HG02759 (cell line): ENCODE data around the gene CASP3.

Experiments
- ATAC-seq: cut with Tn5 transposase; IDR thresholded peaks from one replicate; pipeline ENCODE4 v1.9.1; 2021; ENCODE audit warnings: mild to moderate bottlenecking, moderate library complexity; ENCODE audit not compliant: unreplicated experiment

Gene CASP3

DNA sequence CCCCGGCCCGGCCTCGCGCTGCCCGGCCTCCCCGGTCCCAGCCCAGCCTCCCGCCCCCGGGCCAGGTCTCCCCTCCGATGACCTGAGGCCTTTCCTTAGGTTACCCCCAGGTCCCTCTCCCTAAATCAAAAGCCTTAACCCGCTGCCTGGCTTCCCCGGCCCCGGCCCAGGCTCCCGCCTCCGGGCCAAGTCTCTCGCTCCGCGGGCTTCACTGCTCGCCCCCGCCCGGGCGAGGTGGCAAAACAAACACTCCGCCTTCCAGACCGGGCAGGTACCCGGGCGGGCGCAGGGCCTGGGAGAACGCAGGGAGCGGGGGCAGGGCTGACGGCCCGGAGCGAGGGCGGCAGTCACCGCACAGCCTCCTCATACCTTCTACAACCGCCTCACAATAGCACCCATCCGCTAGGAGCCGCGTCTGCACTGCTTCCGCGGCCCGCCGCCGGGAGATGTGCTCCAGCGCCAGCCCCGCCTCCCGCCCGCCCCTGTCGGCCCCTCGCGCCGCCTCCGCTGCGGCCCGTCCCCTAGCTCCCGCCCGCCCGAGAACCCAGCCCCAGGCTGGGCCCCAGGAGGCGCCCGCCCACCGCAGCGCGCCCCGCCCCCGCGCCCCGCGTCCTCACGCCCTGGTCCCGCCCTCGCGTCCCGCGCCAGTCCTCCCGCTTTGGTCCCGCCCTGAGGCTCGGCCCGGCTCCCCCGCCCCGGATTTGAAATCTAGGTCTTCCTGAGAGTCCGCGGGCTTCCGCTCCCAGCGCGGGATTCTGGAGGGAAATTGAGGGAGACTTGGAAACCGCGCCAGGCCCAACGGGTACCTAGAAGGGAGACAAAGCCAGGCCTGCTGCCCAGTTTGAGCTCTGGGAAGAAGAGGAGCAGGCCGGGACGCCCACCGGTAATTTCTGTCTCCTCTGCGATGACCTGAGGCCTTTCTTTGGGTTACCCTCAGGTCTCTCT, at the start of gene CASP3, which contains the start of gene PRIMPOL:
CASP3 (minus strand) TSS at position 422 of the 945 bp plus-strand sequence. CDS start 10,994 bp downstream, outside the sequence.
PRIMPOL (plus strand) TSS at position 713 of the 945 bp plus-strand sequence. CDS start 7,403 bp downstream, outside the sequence.
- ATAC-seq: peak; percentile 89

DNA sequence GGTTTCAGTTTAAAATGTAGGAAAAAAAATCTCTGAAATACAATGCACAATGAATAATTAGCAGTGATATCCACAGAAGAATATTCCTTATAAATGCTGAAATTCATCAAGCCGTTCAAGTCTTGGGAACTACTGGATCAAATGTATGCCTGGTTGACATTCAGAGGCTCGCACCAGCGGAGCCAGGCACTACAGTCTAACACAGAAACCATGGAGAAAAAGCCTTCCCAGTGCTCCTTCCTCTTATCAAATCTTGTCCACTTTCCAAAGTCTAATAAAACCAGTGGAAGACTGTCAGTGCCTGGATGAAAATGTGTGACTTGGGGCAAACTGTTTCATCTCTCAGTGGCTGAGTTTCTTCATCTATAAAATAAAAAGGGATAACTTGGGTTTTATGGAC, 48.7 kb upstream of the CASP3 start:
- ATAC-seq: no peak

DNA sequence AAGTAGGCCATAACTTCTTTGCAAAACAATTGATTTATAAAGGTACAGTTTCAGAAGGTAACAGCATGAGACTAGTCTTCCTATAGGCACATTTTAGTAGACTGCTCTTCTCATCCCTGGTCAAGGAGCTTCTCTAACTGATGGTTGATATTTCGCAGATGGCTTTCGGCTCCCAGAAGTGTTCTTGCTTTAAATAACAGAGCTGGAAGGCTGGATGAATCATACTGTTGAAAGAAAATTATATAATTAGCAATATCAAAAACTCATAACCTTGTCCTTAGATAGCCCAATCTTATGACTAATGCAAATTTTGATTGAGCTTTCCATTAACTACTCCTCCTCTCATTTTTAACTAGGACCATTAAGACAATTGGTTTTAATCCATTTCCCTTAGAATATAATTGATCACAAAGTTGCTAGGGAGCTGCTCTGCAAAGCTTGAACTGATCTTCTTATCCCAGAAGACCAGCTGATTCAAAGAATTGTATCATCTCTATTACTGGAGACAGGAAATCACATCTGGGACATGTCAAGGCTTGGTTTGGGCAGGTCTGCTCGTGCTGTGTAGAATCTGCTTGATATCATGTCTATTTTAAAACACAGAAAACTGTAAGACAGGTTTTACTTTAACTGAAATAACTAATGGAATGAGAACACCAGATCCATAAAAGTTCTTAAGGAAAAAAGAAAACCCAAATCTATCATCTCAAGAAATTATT, 46.1 kb upstream of the CASP3 start:
- no peak for ATAC-seq

DNA sequence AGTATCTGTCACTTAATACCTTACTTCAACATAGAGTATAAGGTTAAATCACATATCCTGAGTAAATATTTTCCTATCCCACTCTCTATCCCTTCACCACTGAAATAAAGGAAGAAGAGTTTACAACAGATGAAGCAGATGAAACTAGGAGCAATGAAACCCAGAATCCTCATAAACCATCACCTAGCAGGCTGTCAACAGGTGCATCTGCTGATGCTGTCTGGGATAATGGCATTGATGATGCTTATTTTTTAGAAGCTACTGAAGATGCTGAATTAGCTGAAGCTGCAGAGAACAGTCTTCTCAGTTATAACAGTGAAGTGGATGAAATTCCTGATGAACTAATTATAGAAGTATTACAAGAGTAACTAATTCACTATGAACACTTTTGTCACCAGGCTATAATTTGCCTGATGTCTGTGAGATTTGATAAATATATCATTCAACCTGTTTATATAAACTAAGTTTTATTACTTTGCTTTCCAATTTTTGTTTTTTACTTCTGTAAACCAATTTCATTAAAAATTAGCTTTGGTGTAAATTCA, 45.2 kb upstream of the CASP3 start:
- ATAC-seq: no peak

DNA sequence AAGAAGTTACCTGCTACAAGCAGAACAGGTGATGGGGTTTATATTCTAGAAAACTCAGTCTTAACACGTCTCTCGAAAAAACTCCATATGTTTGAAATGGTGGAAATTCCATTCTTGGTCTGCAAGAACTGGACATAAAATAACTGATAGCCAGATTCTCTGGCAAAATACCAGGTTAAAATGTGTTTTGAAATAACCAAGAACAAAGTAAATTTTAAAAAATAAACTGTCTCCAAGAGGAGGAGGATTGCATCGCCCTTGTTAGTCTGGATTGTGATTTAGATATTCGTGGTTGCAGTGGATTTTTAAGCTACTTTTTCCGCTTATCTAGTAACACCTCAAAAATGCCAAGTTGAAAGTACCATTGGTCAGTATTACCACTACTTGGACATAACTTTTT, 43.8 kb upstream of the CASP3 start:
- no peak for ATAC-seq

DNA sequence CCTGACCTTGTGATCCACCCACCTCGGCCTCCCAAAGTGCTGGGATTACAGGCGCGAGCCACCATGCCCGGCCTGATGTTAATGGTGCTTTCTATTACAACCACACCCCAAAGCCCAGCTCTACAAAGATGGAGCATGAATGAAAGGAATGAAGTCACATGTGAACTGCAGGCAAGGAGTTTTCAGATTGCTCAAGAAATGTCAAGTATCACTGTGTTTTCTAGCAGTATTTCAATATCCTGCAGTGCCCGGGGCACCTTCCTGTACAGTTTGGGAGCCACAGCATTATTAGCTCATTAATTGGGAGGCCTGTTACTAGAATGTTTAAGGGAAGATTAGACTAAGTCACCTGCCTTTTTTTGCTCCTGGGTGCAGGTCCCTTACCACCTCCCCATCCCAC, 40.4 kb upstream of the CASP3 start:
- no peak for ATAC-seq

DNA sequence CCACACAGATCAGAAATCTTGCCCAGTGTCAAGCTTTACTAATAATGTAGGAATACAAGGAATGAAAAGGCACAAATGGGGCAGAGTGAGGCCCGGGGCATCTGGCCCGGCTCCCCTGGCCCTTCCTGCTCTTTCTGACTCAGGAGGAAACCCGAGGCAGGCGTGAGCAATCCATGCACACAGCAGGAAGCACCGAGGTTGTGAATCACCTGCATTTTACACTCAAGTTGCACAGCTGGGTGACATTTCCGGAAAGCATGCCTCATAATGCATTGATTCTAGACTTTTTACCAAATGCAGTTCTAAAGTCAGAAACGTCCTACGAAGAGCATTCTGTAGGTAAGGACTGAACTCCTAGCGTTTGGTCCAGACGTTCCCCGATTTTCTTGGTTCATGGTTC, 39.2 kb upstream of the CASP3 start:
- ATAC-seq: no peak

DNA sequence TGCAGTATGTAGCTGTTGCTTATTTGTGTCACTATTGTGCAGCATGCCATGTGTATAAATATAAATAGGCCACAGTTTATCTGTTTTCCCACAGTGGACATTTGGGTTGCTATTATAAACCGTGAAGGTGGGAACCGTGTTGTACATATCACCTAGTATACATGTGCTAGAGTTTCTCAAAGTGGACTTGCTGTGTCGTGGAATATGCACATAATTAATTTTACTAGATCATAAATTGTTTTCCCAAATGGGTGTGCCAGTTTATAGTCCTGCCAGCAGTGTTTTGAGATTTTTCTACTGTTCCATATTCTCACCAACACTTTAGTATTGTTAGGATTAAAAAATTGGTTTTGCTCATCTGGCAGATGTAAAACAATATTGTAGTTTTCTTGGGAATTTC, 38.8 kb upstream of the CASP3 start:
- no peak for ATAC-seq

DNA sequence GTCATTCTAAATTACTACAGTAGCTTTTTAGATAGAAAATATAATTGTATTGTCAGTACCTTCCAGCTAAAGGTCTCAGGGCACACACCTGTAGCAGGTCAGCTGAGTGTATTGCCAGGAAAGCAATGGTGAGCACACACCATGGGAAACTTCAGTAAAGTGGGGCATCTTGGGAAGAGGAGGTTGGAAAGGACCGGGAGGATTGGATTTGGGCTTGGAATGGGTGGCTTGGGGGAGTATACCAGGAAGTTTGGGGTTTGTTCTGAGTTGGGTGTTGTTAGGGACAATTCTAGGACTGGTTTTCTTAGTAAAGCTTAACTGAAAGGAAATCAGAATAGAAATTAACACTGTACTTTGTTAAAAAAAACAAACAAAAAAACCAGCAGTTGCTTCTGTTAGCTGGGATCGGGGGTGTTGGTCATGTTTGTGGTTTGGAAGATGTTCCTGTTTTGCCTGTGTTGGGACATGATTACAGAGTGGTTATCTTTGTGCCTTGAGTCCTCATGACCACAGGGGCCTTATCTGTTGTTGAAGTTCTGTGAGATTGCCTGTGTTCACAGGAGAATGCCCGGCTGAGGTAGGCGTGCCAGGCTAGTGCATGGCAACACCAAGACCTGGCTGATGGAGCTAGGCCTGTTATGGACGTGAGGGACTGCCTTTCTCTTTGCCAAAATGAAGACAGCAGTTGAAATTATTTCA, 35.4 kb upstream of the CASP3 start:
- ATAC-seq: no peak

DNA sequence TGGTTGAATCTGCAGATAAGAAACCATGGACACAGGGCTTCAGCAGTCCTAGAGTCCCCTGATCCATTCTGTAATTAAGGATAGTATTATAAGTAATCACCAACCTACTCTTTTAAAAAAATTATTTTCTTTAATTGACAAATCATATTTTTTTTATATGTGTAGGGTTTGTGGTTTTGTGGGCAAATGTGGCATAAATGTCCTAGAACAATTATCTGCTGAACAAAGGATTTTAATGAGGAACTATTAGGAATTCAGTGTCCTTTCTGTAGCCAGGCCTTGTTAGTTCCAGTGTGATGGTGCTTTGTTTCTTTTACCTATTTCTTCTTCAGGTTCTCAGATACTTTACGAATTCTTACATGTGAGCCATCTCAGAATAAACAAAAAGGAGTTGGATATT, 32.7 kb upstream of the CASP3 start:
- ATAC-seq: no peak

DNA sequence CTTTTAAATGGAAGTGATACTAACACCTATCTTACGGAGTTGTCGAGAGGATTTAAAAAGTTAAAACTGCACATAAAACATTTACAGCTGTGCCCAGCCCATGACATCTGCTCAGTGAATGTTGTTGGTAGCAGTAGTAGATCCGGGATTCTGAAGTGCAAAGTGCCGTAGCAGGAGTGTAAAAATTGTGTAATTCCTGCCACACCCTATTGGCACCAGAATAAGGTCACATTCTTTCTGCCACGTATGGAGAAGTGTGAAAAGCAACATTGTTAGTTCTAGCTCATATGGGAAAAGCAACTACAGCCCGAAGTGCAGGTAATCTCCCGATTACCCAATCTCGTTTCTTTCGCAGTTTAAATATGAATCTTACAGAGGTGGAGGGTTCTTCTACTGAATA, 31.5 kb upstream of the CASP3 start:
- no peak for ATAC-seq

DNA sequence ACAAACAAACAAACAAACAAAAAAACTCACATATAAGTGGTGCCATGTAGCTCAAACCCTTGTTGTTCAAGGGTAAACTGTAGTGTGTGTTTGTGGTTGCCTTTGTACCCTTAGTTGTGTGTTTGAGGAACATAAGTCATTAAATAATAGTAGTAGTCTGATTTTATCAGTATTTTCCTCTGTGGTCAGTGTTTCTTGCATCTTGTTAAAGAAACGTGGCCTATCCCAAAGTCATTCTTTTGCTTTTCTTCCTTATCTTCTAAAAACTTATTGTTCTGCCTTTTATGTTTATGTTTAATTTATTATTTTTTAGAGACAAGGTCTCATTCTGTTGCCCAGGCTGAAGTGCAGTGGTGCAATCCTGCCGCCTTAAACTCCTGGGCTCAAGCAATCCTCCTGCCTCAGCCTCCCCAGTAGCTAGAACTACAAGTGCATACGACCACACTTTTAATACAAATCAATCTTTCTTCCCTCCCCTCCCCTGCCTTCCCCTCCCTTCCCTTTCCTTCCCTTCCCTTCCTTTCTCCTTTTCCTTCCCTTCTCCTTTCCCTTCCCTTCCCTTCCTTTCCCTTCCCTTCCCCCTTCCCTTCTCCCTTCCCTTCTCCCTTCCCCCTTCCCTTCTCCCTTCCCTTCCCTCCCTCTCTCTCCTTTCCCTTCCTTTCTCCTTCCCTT, 26.7 kb upstream of the CASP3 start:
- no peak for ATAC-seq

DNA sequence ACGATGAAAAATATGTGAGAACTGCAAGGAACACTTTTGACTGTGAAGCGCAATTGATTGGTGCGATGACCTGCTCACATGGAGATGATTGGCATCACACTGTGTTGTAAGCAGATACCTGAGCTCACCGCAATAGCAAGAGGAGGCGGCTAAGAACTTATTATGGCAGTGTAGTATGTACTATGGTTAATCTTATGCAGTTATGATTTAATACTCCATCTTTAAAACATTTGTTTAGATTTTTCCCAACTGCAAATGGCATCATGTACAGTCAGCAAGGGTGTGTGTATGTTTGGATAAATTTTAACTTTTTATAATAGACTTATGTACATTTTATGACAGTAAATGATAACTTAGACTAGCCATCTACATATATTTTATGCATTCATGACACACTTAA, 25.8 kb upstream of the CASP3 start:
- no peak for ATAC-seq

DNA sequence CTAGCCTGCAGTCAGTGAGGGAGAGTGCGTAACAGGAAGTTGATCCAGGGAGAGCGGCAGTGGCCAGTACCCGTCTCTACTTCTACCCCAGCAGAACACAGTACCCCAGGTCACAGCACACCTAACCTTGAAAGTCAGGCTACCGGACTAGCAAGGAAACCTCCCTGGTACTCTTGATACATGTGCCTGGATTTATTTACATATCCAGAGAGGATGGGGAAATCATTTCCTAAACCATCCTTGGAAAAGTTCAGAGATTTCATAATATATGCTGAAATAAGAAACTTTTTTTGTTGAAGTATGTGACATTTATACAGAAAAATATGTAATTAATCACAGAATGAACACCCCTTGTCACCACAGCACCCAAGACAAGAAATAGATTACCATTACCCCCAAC, 24.8 kb upstream of the CASP3 start:
- ATAC-seq: no peak

DNA sequence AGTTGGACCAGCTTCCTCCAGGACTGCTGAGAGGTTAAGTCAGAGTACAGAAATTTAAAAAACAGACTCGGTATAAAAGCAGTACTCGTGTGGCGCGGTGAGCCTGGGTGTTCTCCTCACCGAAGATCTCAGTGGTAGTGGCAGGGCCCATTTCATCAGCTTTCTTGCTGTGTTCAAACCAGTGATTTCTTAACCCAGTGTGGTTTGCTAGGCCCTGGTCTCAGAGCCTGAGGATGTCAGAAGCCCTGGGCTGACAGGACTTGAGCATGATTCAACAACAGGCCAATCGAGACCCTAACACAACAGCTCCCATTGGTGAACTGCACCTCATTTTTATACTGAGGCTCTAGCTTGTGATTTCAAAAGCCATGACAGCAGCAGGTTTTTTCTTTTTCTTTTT, 23.5 kb upstream of the CASP3 start:
- ATAC-seq: no peak

DNA sequence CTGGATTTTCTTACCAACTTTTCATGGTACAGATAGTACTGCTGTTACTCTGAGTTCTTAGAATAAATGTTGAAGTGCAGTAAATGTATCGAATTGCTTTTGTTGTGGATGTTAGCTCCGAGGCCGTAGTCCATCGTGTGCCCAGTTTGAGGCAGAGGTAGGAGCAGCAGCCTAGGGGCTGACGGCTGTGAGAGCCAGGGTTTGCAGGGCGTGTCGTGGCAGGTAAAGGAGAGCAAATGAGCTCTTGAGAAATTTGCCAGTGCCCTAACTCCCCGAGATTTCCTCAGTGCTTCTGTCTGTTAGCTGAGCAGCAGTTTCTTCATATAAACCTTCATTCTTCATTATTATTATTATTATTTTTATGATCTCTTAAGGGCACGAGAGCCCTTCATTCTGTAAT, 21.9 kb upstream of the CASP3 start:
- ATAC-seq: no peak

DNA sequence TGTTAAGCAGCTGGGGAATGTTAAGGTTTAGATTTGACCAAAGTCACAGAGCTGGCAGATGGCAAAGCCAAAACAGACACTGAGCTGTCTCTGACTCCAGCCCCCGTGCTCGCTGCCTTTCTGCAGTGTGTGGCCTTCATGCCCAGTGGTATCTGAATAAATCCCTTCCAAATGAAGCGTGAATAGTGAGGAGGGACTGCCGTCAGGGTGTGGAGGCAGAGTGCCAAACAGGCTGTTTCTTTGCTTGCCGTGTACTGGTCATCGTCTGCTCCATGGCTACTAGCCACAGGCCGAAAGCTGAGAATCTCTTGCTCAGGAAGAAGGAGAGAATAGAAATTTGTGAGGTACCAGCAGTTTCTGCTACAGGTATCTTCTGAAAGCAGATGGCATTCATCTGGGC, 20.0 kb upstream of the CASP3 start:
- no peak for ATAC-seq

DNA sequence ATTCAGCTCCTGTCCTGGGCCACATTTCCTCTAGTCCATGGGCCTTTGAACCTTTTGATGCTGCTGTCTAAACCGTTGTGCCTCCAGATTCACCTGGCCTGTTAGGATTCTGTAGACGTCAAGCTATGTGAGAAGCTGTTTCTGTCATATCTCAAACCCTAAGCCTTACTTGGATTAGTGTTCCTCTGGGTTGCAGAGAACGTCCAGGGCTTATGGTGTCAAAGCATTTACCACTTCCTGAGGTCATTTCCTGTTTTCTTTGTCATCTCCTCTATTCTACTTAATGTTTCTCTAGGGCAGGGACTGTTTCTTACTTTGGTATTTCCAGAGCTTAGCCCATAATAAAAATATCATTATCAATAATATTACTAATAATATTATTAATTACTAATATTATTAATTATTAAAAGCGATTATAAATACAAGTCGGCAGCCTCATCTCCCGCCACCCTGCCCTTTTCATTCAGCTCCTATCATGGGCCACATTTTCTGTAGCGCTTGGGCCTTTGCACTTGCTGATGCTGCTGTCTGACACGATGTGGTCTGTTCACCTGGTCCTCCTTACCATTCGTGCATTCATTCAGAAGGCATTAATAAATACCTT, 19.4 kb upstream of the CASP3 start:
- no peak for ATAC-seq

DNA sequence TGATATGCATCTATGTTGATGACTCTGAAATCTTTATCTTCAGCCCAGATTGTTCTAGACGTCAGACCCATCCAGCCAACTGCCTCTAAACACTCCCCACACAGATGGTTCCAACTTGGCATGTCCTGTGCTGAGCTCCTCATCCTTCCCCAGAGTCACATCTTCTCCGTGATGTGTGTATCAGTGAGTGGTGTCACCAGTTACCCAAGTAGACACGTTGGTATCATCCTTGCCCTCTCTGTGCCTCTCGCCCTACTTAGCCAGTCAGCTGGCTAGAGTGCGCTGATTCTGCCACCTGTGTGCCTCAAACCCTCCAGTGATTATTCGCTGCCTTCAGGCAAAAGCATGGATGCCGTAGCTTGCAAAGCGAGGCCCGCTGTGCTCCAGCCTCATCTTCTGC, 18.8 kb upstream of the CASP3 start:
- no peak for ATAC-seq

DNA sequence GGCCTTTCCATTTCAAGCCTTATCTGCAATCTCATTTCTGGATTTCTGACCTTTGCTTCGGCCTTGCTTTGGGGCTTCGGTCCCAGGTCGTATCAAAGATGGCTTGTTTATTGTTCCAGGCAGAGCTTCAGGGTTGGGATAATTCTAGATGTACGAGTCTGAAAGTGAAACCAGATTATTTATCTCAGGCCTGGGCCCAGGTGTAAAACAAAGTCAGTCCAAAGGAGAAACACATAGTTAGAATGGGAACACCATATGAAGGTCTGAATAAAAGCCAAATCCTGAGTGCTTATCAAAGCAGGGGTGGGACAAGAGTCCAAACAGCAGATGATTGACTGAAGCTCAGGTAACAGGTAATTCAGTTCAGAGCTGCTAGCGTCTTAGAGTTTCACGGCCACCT, 17.4 kb upstream of the CASP3 start:
- no peak for ATAC-seq
